Measurements from ENCODE around the gene SUSD4. TPM values are rescaled to one million over a fixed set of nuclear protein-coding genes. Genes with fewer than 3 reads are reported as not detected.

SUSD4 gene
- total RNA-seq, 1 donor from 2014 or later, result 0.79 TPM

- Histone ChIP-seq H3K36me3 (ENCODE audit: control insufficient read depth, insufficient read depth, low read length) (no peaks in the 10 kb centered on the region), H3K27me3 (ENCODE audit: control insufficient read depth, insufficient read depth, low read length) (no peaks in the 10 kb centered on the region), H3K4me3 (ENCODE audit: low read depth, low read length) (no peak overlapping the region)
- TF ChIP-seq CTCF (IDR thresholded peaks at IDR 0.05; ENCODE audit: insufficient read depth, low read length, severe bottlenecking), result no peak
- FAIRE-seq (peak; percentile 13), DNase-seq (ENCODE audit: low read depth) (peak; percentile 23)
These were observed 121.5 kb downstream of the SUSD4 start for GRCh38 chr1:223242382-223242955.

- Histone ChIP-seq H3K27me3 (ENCODE audit: control insufficient read depth, insufficient read depth, low read length) (no peaks in the 10 kb centered on the region), H3K36me3 (ENCODE audit: control insufficient read depth, insufficient read depth, low read length) (no peaks in the 10 kb centered on the region), H3K4me3 (ENCODE audit: low read depth, low read length) (no peak overlapping the region)
- no peak for FAIRE-seq
- DNase-seq (ENCODE audit: low read depth), result no peak
- no peak for TF ChIP-seq CTCF (IDR thresholded peaks at IDR 0.05; ENCODE audit: insufficient read depth, low read length, severe bottlenecking)
These were observed 123.9 kb downstream of the SUSD4 start for GRCh38 chr1:223240122-223240521.

GRCh38 chr1:223235091-223235490, 128.9 kb downstream of the SUSD4 start:
- DNase-seq (ENCODE audit: low read depth), result no peak
- TF ChIP-seq CTCF (IDR thresholded peaks at IDR 0.05; ENCODE audit: insufficient read depth, low read length, severe bottlenecking), result no peak
- no peak overlapping the region for H3K4me3 ChIP-seq (ENCODE audit: low read depth, low read length)
- no peaks in the 10 kb centered on the region for H3K27me3 ChIP-seq (ENCODE audit: control insufficient read depth, insufficient read depth, low read length)
- no peak for FAIRE-seq
- no peaks in the 10 kb centered on the region for H3K36me3 ChIP-seq (ENCODE audit: control insufficient read depth, insufficient read depth, low read length)

GRCh38 chr1:223234534-223234933, 129.4 kb downstream of the SUSD4 start:
- no peak overlapping the region for H3K4me3 ChIP-seq (ENCODE audit: low read depth, low read length)
- TF ChIP-seq CTCF (IDR thresholded peaks at IDR 0.05; ENCODE audit: insufficient read depth, low read length, severe bottlenecking), result no peak
- FAIRE-seq, result no peak
- no peaks in the 10 kb centered on the region for H3K27me3 ChIP-seq (ENCODE audit: control insufficient read depth, insufficient read depth, low read length)
- H3K36me3 ChIP-seq (ENCODE audit: control insufficient read depth, insufficient read depth, low read length), result no peaks in the 10 kb centered on the region
- no peak for DNase-seq (ENCODE audit: low read depth)

- FAIRE-seq (no peak), DNase-seq (ENCODE audit: low read depth) (no peak)
- Histone ChIP-seq H3K36me3 (ENCODE audit: control insufficient read depth, insufficient read depth, low read length) (no peaks in the 10 kb centered on the region), H3K27me3 (ENCODE audit: control insufficient read depth, insufficient read depth, low read length) (no peaks in the 10 kb centered on the region), H3K4me3 (ENCODE audit: low read depth, low read length) (no peak overlapping the region)
- no peak for TF ChIP-seq CTCF (IDR thresholded peaks at IDR 0.05; ENCODE audit: insufficient read depth, low read length, severe bottlenecking)
These were observed 129.8 kb downstream of the SUSD4 start for GRCh38 chr1:223234170-223234514.
